Activated CD8-positive, alpha-beta T cell treated with anti-CD3 and anti-CD28 coated beads for 36 hours (primary cell): ENCODE data around the gene VWDE. TPM values are rescaled to one million over a fixed set of nuclear protein-coding genes. Genes with fewer than 3 reads are reported as not detected.
"Not testable (repeated sequence)": the region's sequence is repeated elsewhere in the genome, so short reads cannot be mapped to it uniquely, and the experiment has no call there.

Experiments
- ATAC-seq: fragments of 200-7000 bp; cut with Tn5 transposase; one replicate; pipeline ENCODE4 v1.10.0; 2021; ENCODE audit warnings: mild to moderate bottlenecking, moderate library complexity
- CTCF ChIA-PET: fragments of 350-600 bp; sonication (Branson Sonifier 250); formaldehyde crosslinking; loops from one replicate; lab custom pipeline; 2021; ENCODE audit warnings: antibody characterized with exemption; lab: Charles Lee
- POLR2A ChIA-PET: fragments of 350-600 bp; sonication (Branson Sonifier 250); formaldehyde crosslinking; loops from one replicate; lab custom pipeline; 2021; ENCODE audit warnings: antibody characterized with exemption; lab: Charles Lee
- DNase-seq: peaks from one replicate; pipeline ENCODE4 v3.0.0-alpha.2; 2020
- H3K27ac Mint-ChIP-seq: one replicate; pipeline ENCODE4 v1.8.0; 2021; ENCODE audit warnings: mild to moderate bottlenecking, mixed read lengths
- H3K27me3 Mint-ChIP-seq: one replicate; pipeline ENCODE4 v1.8.0; 2021; ENCODE audit warnings: mixed read lengths
- H3K36me3 Mint-ChIP-seq: one replicate; pipeline ENCODE4 v1.8.0; 2021; ENCODE audit warnings: low read depth, mixed read lengths
- H3K4me1 Mint-ChIP-seq: one replicate; pipeline ENCODE4 v1.8.0; 2021; ENCODE audit warnings: low read depth, mixed read lengths
- H3K4me3 Mint-ChIP-seq: one replicate; pipeline ENCODE4 v1.8.0; 2021; ENCODE audit warnings: mild to moderate bottlenecking, moderate library complexity, mixed read lengths
- H3K9me3 Mint-ChIP-seq: one replicate; pipeline ENCODE4 v1.8.0; 2021; ENCODE audit warnings: mixed read lengths
- intact Hi-C: fragments of 100-400 bp; cut with micrococcal nuclease; formaldehyde crosslinking; loops from one replicate; pipeline ENCODE4 v1.10.0; 2022
- total RNA-seq, 2 experiments: library from RNA; stranded (reverse); gene quantifications; one replicate each; pipeline ENCODE4 v1.2.3, GENCODE V29; 2021
- TF ChIP-seq, protein P1 (sequence below): fragments of 200-600 bp; IDR thresholded peaks from one replicate; pipeline ENCODE4 v1.8.0; 2022; ENCODE audit warnings: antibody characterized with exemption, mild to moderate bottlenecking

Gene VWDE
- total RNA-seq, result 1 to 10 TPM; 1.4 to 1.7 TPM

DNA sequence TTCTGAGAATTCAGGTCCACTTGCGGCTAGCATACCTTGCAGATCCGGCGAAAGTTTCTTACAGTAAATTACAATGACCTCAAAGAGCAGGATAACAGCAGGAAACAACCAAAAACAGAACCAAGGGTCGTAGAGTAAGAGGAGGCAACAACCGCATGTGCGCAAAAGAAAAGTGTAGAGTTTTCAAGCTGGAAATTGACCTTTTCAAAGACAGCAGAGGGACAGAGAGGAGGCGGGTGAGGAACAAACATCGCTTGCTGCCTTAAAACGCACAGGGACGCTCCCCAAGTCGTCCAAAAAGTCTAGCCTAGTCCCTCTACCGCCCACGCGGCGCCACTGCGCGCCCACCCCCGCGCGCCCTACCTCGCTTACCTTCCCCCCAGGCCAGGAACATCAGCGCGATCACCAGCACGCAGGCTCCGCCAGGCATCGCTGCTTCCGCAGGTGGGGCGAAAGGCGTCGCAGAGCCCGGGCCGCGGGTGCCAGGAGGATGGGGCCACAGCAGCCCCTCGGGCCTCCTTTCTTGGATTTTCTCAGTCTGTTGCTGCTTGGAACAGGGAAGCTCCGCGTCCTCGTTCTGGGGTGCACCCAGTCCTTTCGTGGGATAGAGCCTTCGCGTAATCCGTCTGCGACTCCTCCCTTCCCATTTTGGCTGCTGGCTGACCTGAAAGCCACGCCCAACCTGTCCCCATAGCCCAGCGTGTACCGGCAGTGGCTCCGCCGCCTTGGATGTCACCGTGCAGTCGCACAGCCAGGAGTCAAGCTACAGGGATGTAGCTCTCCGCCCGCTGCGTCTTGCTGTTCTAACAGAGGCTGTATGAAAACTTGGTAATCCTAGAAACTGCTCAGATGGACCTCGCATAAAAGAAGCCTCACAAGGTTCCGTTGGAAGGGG lies at the start of gene VWDE:
Gene VWDE (minus strand): TSS at position 579 of the 895 bp plus-strand sequence. CDS start 149 bp downstream, at position 430.
- H3K36me3 Mint-ChIP-seq, result no peaks in the 10 kb centered on the region
- POLR2A ChIA-PET, result interaction anchor here (0.8 kb wide), 1 partner anchor 9 kb away, joined by 3 read pairs; no protein-coding TSS in a partner anchor

DNA sequence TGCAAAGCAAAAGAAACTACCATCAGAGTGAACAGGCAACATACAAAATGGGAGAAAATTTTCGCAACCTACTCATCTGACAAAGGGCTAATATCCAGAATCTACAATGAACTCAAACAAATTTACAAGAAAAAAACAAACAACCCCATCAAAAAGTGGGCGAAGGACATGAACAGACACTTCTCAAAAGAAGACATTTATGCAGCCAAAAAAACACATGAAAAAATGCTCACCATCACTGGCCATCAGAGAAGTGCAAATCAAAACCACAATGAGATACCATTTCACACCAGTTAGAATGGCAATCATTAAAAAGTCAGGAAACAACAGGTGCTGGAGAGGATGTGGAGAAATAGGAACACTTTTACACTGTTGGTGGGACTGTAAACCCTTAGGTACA lies 49.5 kb upstream of the VWDE start:
- H3K9me3 Mint-ChIP-seq, H3K4me1 Mint-ChIP-seq, ATAC-seq, CTCF ChIA-PET, DNase-seq, H3K27ac Mint-ChIP-seq, H3K4me3 Mint-ChIP-seq, intact Hi-C loops, H3K27me3 Mint-ChIP-seq, POLR2A ChIA-PET, H3K36me3 Mint-ChIP-seq: not testable (repeated sequence)

More for the DNA sequence above, at the start of gene VWDE:
- CTCF ChIA-PET, result no interaction called here
- Mint-ChIP-seq H3K4me3 (peak within 1 kb of the TSS; percentile 79), H3K4me1 (peaks cover 16% of the 10 kb centered on the region), H3K9me3 (peaks cover 2% of the 10 kb centered on the region), H3K27me3 (peaks cover 21% of the 10 kb centered on the region), H3K27ac (peak within 1 kb of the TSS; percentile 69)
- DNase-seq, result peak; percentile 79
- intact Hi-C loops, result no loop called here
- TF ChIP-seq, protein P1, sequence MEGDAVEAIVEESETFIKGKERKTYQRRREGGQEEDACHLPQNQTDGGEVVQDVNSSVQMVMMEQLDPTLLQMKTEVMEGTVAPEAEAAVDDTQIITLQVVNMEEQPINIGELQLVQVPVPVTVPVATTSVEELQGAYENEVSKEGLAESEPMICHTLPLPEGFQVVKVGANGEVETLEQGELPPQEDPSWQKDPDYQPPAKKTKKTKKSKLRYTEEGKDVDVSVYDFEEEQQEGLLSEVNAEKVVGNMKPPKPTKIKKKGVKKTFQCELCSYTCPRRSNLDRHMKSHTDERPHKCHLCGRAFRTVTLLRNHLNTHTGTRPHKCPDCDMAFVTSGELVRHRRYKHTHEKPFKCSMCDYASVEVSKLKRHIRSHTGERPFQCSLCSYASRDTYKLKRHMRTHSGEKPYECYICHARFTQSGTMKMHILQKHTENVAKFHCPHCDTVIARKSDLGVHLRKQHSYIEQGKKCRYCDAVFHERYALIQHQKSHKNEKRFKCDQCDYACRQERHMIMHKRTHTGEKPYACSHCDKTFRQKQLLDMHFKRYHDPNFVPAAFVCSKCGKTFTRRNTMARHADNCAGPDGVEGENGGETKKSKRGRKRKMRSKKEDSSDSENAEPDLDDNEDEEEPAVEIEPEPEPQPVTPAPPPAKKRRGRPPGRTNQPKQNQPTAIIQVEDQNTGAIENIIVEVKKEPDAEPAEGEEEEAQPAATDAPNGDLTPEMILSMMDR, result no peak
- peak; percentile 89 for ATAC-seq

DNA sequence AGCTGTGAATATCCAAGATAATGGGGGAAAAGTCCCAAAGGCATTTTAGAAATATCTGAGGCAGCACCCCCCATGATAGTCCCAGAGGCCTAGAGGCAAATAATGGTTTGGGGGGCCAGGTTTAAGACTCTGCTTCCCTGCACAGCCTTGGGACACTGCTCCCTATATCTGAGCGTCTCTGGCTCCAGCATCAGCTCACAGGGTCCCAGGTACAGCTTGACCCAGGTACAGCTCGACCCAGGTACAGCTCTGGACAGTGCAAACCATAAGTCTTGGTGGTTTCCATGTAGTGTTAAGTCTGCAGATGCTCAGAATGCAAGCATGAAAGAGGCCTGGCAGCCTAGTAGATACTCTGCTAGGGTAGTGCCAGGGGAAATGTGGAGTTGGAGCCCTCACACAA lies 47.0 kb upstream of the VWDE start:
- DNase-seq, result no peak
- intact Hi-C loops, result no loop called here
- no peak for ATAC-seq
- CTCF ChIA-PET, result interaction anchor here (0.7 kb wide), 1 partner anchor 8 kb away, joined by 3 read pairs; no protein-coding TSS in a partner anchor
- Mint-ChIP-seq H3K9me3 (no peaks in the 10 kb centered on the region), H3K4me1 (no peaks in the 10 kb centered on the region), H3K4me3 (no peak overlapping the region), H3K27ac (no peak overlapping the region), H3K36me3 (no peaks in the 10 kb centered on the region), H3K27me3 (peaks cover 2% of the 10 kb centered on the region)
- POLR2A ChIA-PET, result no interaction called here
- TF ChIP-seq, protein P1, result no peak

DNA sequence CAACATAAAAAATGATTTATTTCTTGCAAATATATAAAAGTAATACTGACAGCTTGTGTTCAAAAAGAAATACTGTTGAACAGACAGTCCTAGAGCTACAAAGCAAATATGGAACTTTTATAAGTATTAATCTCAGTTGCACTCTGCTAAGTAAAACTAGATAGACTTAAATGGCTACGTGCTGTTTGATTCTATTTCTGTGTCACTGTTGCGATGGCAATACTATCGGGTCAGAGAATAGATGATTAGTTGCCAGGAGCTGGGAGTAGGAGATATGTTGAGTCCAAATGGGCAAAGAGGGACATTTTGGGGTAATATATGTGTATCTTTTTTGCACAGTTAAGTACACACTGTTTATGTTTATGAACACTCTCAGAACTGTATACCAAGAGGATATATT lies 41.1 kb upstream of the VWDE start:
- Mint-ChIP-seq H3K4me1 (no peaks in the 10 kb centered on the region), H3K27ac (no peak overlapping the region), H3K27me3 (peaks cover 2% of the 10 kb centered on the region), H3K4me3 (no peak overlapping the region), H3K36me3 (no peaks in the 10 kb centered on the region), H3K9me3 (no peaks in the 10 kb centered on the region)
- DNase-seq (no peak), ATAC-seq (no peak)
- ChIA-PET CTCF (no interaction called here), POLR2A (no interaction called here)
- intact Hi-C loops, result no loop called here
- TF ChIP-seq, protein P1, result no peak

DNA sequence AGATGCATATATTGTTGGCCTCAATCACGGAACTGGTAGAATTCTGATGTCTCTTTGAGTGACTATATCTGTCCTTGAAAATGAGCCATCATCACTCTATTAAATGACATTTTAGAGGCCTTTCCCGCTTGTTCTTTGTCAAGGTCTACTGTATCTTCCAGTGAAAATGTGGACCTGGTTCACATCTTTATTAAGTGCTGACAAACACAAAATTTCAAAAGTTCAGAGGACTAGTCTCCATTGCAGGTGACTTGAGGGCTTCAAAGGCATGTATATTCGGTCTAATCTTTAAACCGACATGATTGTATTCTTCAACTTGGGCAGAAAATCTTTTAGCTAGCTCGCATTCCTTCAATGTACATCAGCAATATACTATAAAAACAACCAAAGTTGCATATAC lies 36.6 kb upstream of the VWDE start:
- TF ChIP-seq, protein P1, result no peak
- CTCF ChIA-PET, result interaction anchor here (2.5 kb wide), 1 partner anchor 18 kb away, joined by 13 read pairs; no protein-coding TSS in a partner anchor
- POLR2A ChIA-PET, result no interaction called here
- Mint-ChIP-seq H3K27me3 (peaks cover 4% of the 10 kb centered on the region), H3K4me3 (no peak overlapping the region), H3K4me1 (no peaks in the 10 kb centered on the region), H3K9me3 (no peaks in the 10 kb centered on the region), H3K36me3 (no peaks in the 10 kb centered on the region), H3K27ac (no peak overlapping the region)
- DNase-seq (no peak), ATAC-seq (no peak)
- intact Hi-C loops, result no loop called here
